Breast epithelium (tissue), 4 donors: ENCODE results near the gene LUM. TPM values are rescaled to one million over a fixed set of nuclear protein-coding genes. Genes with fewer than 3 reads are reported as not detected.

Source experiments
- DNase-seq, 2 donors: peaks; one replicate each; pipeline ENCODE4 v3.0.0-alpha.2; 2019; ENCODE audit warnings: low spot score in 2 of 2
- H3K27ac ChIP-seq, 2 donors: fragments of 200-600 bp; sonication (generic) in 1 of 2; one replicate each; pipeline ENCODE4 v1.5.1; 2016 to 2019; ENCODE audit warnings: mild to moderate bottlenecking in 1 of 2
- H3K27me3 ChIP-seq, 2 donors: fragments of 200-600 bp; sonication (generic) in 1 of 2; one replicate each; pipeline versions ENCODE4 v1.5.1 to v1.6.0; 2017 to 2019; ENCODE audit warnings: control low read depth in 1 of 2, mild to moderate bottlenecking in 1 of 2
- H3K36me3 ChIP-seq: fragments of 200-600 bp; one replicate; pipeline ENCODE4 v1.5.1; 2019
- H3K4me1 ChIP-seq, 2 donors: fragments of 200-600 bp; sonication (generic); one replicate each; pipeline ENCODE4 v1.5.1; 2016 to 2019; ENCODE audit warnings: control low read depth in 1 of 2
- H3K4me3 ChIP-seq, 3 donors: fragments of 200-600 bp; sonication (generic); 1 replicate in 2 of 3; 2 replicates in 1 of 3; pipeline ENCODE4 v1.5.1; 2016 to 2019; ENCODE audit warnings: mild to moderate bottlenecking in 3 of 3, moderate library complexity in 2 of 3
- H3K9me3 ChIP-seq, 2 donors: fragments of 200-600 bp; sonication (generic) in 1 of 2; one replicate each; pipeline ENCODE4 v1.5.1; 2016 to 2019; ENCODE audit warnings: control low read depth in 1 of 2
- POLR2A ChIP-seq: fragments of 450-650 bp; IDR thresholded peaks from one replicate; pipeline ENCODE4 v1.6.1; 2016; ENCODE audit warnings: antibody characterized with exemption, mild to moderate bottlenecking, moderate library complexity
- POLR2AphosphoS5 ChIP-seq, 3 donors: sonication (generic); formaldehyde crosslinking; IDR thresholded peaks; one replicate each; pipeline ENCODE4 v1.6.1; 2017; ENCODE audit warnings: antibody characterized with exemption in 3 of 3
- intact Hi-C: fragments of 100-400 bp; cut with DNase I; formaldehyde crosslinking; loops from one replicate; pipeline ENCODE4 v1.15.1; 2023; ENCODE audit warnings: low total_unique reads
- total RNA-seq, 3 donors: library from RNA; depleted of rRNA; stranded (reverse); fragments of >200 nt; gene quantifications; one replicate each; pipeline ENCODE4 v1.1.0, GENCODE V29; 2016
- TF ChIP-seq, protein P1 (sequence below), 3 donors: fragments of 450-650 bp; IDR thresholded peaks; one replicate each; pipeline ENCODE4 v1.5.1; 2016 to 2017; ENCODE audit warnings: antibody characterized with exemption in 3 of 3, mild to moderate bottlenecking in 3 of 3, moderate library complexity in 3 of 3

Gene LUM
- total RNA-seq, 3 donors from 2014 or later = 180 to 449 (median 183) TPM

DNA sequence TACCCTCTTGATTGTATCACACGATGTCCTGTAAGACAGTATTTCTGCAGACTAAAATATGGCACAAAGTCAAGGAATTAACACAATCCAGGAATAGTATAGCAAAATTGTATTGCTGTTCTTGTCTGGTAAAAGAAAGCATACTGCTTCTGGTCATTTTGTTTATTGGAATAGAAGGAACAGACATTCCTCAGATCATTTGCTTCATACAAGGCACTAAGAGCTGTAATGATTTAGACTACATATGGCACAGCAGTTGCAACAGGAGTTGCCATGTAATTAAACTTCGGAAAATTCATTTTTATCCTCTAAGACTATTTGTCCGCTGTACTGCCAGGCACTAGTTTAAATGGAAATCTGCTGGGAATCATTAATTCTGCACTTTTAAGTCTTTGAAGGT lies 45.9 kb downstream of the LUM start:
- intact Hi-C loops = no loop called here
- DNase-seq = no peak
- no peak overlapping the region for H3K4me3 ChIP-seq
- no peaks in the 10 kb centered on the region for H3K36me3 ChIP-seq
- no peaks in the 10 kb centered on the region for H3K27me3 ChIP-seq
- TF ChIP-seq, protein P1, sequence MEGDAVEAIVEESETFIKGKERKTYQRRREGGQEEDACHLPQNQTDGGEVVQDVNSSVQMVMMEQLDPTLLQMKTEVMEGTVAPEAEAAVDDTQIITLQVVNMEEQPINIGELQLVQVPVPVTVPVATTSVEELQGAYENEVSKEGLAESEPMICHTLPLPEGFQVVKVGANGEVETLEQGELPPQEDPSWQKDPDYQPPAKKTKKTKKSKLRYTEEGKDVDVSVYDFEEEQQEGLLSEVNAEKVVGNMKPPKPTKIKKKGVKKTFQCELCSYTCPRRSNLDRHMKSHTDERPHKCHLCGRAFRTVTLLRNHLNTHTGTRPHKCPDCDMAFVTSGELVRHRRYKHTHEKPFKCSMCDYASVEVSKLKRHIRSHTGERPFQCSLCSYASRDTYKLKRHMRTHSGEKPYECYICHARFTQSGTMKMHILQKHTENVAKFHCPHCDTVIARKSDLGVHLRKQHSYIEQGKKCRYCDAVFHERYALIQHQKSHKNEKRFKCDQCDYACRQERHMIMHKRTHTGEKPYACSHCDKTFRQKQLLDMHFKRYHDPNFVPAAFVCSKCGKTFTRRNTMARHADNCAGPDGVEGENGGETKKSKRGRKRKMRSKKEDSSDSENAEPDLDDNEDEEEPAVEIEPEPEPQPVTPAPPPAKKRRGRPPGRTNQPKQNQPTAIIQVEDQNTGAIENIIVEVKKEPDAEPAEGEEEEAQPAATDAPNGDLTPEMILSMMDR (IDR thresholded peaks at IDR 0.05) = no peak
- TF ChIP-seq POLR2AphosphoS5 (IDR thresholded peaks at IDR 0.05) (no peak), POLR2A (no peak)
- no peaks in the 10 kb centered on the region for H3K9me3 ChIP-seq
- no peaks in the 10 kb centered on the region for H3K4me1 ChIP-seq
- H3K27ac ChIP-seq = no peak overlapping the region

DNA sequence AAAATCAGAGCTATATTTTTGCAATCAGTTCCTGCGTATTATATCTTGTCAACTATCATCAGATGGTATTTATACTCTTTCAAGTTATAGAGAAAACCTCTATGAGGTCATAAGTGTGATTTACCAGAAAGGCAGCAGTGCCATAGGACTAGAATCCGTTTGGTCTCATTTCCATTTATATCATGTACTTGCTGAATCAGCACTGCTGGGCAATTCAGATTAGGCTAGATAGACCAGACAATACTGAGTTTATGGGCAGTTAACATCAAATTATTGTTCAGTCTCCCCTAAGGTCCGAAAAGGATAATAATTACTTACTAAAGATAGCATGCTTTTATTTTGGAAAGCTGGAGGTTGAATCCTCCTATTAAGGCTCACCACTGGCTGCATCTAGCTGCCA lies 46.7 kb downstream of the LUM start:
- TF ChIP-seq POLR2A (no peak), POLR2AphosphoS5 (IDR thresholded peaks at IDR 0.05) (no peak)
- TF ChIP-seq, protein P1 (IDR thresholded peaks at IDR 0.05) = no peak
- Histone ChIP-seq H3K4me3 (no peak overlapping the region), H3K9me3 (no peaks in the 10 kb centered on the region), H3K36me3 (no peaks in the 10 kb centered on the region), H3K27ac (no peak overlapping the region), H3K27me3 (no peaks in the 10 kb centered on the region), H3K4me1 (no peaks in the 10 kb centered on the region)
- no peak for DNase-seq
- intact Hi-C loops = no loop called here

GRCh38 chr12:91061091-91061490 lies 50.2 kb downstream of the LUM start:
- TF ChIP-seq POLR2AphosphoS5 (IDR thresholded peaks at IDR 0.05) = no peak
- TF ChIP-seq, protein P1 (IDR thresholded peaks at IDR 0.05) = no peak
- TF ChIP-seq POLR2A = no peak
- H3K4me1 ChIP-seq = no peaks in the 10 kb centered on the region
- H3K9me3 ChIP-seq = no peaks in the 10 kb centered on the region
- H3K27me3 ChIP-seq = no peaks in the 10 kb centered on the region
- no peaks in the 10 kb centered on the region for H3K36me3 ChIP-seq
- no peak overlapping the region for H3K4me3 ChIP-seq
- H3K27ac ChIP-seq = no peak overlapping the region
- no peak for DNase-seq
- intact Hi-C loops = no loop called here

DNA sequence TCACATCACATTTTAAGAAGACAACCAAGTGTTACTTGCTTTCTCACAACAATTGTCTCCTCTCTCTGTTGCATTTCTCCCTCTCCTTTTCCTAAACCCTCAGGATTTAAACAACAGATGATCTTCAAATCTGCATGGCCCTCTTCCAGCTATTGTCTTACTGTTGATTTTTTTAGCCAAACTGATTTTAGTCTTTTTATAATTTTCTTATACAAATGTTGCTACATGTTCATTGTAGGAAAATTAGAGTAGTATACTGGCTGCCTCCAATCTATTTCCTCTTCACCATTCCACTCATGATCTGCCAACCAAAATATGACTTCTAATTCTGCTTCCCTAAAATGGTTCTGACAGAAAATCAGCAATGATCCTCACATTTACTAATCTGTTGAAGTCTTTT lies 52.1 kb downstream of the LUM start:
- Histone ChIP-seq H3K4me1 (no peaks in the 10 kb centered on the region), H3K36me3 (no peaks in the 10 kb centered on the region), H3K9me3 (no peaks in the 10 kb centered on the region), H3K27me3 (no peaks in the 10 kb centered on the region), H3K27ac (no peak overlapping the region), H3K4me3 (no peak overlapping the region)
- DNase-seq = no peak
- intact Hi-C loops = no loop called here
- TF ChIP-seq, protein P1 (IDR thresholded peaks at IDR 0.05) = no peak
- TF ChIP-seq POLR2AphosphoS5 (IDR thresholded peaks at IDR 0.05) = no peak
- no peak for TF ChIP-seq POLR2A

DNA sequence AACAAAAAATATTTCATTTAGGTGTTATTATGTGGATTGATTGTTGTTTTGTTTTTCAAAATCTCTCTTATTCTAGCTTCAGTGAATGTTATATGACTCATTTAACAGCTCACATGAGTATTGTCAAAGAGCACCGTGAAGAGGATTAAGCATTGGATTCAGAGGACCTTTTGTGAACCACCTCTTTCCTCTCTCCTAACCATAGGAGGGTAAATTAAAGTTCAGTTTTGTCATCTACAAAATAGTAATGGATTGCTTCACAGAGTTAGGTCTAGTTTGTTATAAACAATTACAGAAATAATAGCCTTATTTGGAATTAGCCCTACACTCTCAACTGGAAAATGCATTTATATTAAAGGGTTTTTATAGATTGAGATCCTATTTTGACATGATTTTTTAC lies 52.5 kb downstream of the LUM start:
- Histone ChIP-seq H3K27ac (no peak overlapping the region), H3K4me1 (no peaks in the 10 kb centered on the region), H3K4me3 (no peak overlapping the region), H3K9me3 (no peaks in the 10 kb centered on the region), H3K36me3 (no peaks in the 10 kb centered on the region), H3K27me3 (no peaks in the 10 kb centered on the region)
- no peak for DNase-seq
- intact Hi-C loops = no loop called here
- TF ChIP-seq POLR2AphosphoS5 (IDR thresholded peaks at IDR 0.05) (no peak), POLR2A (no peak)
- TF ChIP-seq, protein P1 (IDR thresholded peaks at IDR 0.05) = no peak
